ENCODE results near the gene DLL4. TPM values are rescaled to one million over a fixed set of nuclear protein-coding genes. Genes with fewer than 3 reads are reported as not detected.

The DLL4 gene
- total RNA-seq (10 to 100 TPM in 1 of 4 donors, 1 to 10 TPM in 3; 7.2 to 13.1 (median 9.2) TPM), polyA plus RNA-seq (1 to 10 TPM; 4.0 to 6.1 (median 6.0) TPM)
- long read RNA-seq, donor 1, partial matches to known transcripts, result 6 of 10 reads
- long read RNA-seq, donor 1, other reads (novel, unspliced or antisense), result 0 of 10 reads
- long read RNA-seq, donor 2, transcript DLL4-204 (11 exons, 3,433 nt), result major isoform, 8 of 18 reads
- long read RNA-seq, donor 2, partial matches to known transcripts, result 9 of 18 reads
- long read RNA-seq, donor 2, other reads (novel, unspliced or antisense), result 1 of 18 reads

DNA sequence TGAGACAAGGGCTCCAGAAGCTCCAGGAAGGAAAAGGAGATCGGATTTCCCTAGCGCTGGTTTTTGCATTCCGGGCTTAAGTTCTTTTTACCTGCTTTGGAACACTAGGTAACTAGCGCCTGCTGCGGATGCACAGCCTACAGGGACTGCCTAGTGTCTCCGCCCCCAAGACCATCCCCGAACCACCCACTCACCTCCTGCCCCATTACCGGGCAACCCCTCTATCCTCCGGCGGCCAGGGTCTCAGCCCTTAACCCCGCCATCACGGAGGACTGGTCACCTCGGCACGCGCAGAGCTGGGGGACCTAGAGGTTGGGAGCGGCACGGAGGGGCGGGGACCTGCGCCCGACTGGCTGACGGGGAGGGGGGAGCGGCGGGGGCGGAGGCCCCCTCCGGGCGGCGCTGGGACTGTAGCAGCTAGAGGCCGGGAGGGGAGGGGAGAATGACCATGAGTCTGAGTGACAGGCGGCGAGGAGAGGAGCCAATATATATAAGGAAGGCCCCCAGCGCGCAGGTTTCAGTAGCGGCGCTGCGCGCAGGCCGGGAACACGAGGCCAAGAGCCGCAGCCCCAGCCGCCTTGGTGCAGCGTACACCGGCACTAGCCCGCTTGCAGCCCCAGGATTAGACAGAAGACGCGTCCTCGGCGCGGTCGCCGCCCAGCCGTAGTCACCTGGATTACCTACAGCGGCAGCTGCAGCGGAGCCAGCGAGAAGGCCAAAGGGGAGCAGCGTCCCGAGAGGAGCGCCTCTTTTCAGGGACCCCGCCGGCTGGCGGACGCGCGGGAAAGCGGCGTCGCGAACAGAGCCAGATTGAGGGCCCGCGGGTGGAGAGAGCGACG lies at the start of gene DLL4:
DLL4 (plus strand) TSS at position 520 of the 839 bp plus-strand sequence. CDS start 329 bp downstream, outside the sequence.
- H3K4me1 ChIP-seq, result peaks cover 43% of the 10 kb centered on the region
- peak within 1 kb of the TSS; percentile 66 for H3K4me3 ChIP-seq
- peak within 1 kb of the TSS; percentile 37 for H3K27ac ChIP-seq
- ATAC-seq (peak; percentile 33 to 55 (median 44)), DNase-seq (peak; percentile 56 to 79)
- no peaks in the 10 kb centered on the region for H3K36me3 ChIP-seq (ENCODE audit: insufficient read depth in 1 of 2, low read depth in 1 of 2)
- intact Hi-C loops (cut with DNase I), result no loop called here
- H3K9me3 ChIP-seq, result no peaks in the 10 kb centered on the region
- peaks cover 0 to 75% (median 20%) of the 10 kb centered on the region in 3 donors for H3K27me3 ChIP-seq (ENCODE audit: insufficient read depth in 3 of 3, low read length in 2 of 3)
- TF ChIP-seq, protein P1, sequence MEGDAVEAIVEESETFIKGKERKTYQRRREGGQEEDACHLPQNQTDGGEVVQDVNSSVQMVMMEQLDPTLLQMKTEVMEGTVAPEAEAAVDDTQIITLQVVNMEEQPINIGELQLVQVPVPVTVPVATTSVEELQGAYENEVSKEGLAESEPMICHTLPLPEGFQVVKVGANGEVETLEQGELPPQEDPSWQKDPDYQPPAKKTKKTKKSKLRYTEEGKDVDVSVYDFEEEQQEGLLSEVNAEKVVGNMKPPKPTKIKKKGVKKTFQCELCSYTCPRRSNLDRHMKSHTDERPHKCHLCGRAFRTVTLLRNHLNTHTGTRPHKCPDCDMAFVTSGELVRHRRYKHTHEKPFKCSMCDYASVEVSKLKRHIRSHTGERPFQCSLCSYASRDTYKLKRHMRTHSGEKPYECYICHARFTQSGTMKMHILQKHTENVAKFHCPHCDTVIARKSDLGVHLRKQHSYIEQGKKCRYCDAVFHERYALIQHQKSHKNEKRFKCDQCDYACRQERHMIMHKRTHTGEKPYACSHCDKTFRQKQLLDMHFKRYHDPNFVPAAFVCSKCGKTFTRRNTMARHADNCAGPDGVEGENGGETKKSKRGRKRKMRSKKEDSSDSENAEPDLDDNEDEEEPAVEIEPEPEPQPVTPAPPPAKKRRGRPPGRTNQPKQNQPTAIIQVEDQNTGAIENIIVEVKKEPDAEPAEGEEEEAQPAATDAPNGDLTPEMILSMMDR (IDR thresholded peaks at IDR 0.05), result no peak
- 1 to 2% (median 1%) methylated on average over 48 to 71 of the region's 71 CpGs for WGBS, 3 donors

DNA sequence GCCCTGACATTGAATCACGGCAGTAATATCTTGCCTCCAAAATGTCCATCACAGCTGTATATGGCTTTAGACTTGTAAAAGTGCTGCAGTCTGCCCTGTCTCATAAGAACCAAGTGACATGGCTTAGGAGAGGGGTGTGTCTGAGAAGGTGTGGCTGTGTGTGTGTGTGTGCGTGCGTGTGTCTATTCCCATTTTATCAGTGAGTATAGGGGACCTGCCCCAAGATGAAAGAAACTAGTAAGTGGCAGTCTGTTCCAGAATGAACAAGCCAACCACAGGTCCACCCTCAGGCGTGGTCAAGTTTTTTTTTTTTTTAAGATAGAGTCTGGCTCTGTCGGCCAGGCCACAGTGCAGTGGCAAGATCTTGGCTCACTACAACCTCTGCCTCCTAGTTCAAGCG lies 49.5 kb upstream of the DLL4 start:
- Histone ChIP-seq H3K36me3 (ENCODE audit: insufficient read depth in 1 of 2, low read depth in 1 of 2) (no peaks in the 10 kb centered on the region), H3K4me1 (no peaks in the 10 kb centered on the region), H3K27me3 (ENCODE audit: insufficient read depth in 3 of 3, low read length in 2 of 3) (no peaks in the 10 kb centered on the region), H3K9me3 (no peaks in the 10 kb centered on the region), H3K27ac (no peak overlapping the region), H3K4me3 (no peak overlapping the region)
- intact Hi-C loops (cut with DNase I), result no loop called here
- TF ChIP-seq, protein P1 (IDR thresholded peaks at IDR 0.05), result no peak
- DNase-seq (no peak), ATAC-seq (no peak)
- WGBS, 3 donors, result 80 to 85% (median 84%) methylated on average over 6 of the region's 6 CpGs

DNA sequence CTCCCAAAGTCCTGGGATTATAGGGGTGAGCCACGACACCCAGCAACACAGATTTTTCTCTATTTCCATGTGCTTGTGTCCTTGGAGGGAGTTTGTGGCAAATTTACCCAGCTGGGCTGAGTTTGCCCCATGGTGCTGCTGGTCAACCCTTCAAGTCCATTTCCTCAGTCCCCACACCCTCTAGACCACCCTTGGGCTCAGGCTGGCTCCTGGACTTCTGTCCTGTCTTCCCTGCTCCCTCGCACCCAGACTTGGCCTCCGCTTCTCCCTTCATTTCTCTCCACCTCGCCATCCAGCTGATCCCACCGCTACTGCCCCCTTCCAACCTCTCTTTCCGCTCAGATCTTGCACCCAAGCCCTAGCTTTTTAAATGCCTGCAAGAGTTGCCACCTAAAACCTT lies 47.8 kb upstream of the DLL4 start:
- no peaks in the 10 kb centered on the region for H3K27me3 ChIP-seq (ENCODE audit: insufficient read depth in 3 of 3, low read length in 2 of 3)
- ATAC-seq (no peak), DNase-seq (no peak)
- H3K4me1 ChIP-seq, result no peaks in the 10 kb centered on the region
- no peaks in the 10 kb centered on the region for H3K9me3 ChIP-seq
- TF ChIP-seq, protein P1 (IDR thresholded peaks at IDR 0.05), result no peak
- 94 to 97% (median 96%) methylated on average over 6 of the region's 6 CpGs for WGBS, 3 donors
- H3K36me3 ChIP-seq (ENCODE audit: insufficient read depth in 1 of 2, low read depth in 1 of 2), result no peaks in the 10 kb centered on the region
- intact Hi-C loops (cut with DNase I), result no loop called here
- H3K4me3 ChIP-seq, result no peak overlapping the region
- no peak overlapping the region for H3K27ac ChIP-seq

DNA sequence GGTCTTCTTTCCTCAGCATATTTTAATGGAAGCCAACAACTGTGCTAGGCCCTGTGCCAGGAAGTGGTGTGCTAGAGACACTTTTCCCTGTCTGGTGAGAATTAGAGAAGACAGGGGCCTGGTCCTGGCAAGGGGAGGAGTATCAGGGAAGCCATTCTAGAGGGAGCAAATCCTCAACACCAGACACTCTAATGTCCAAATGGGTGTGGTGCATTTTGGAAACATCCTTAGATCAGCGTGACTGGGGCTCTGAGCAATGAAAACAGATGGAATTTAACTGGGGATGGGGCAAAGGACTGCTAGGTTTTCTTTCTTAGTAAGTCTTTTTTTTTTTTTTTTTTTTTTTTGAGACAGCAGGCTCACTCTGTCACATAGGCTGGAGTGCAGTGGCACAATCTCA lies 42.6 kb upstream of the DLL4 start:
- TF ChIP-seq, protein P1 (IDR thresholded peaks at IDR 0.05), result no peak
- WGBS, 3 donors, result 37 to 58% (median 50%) methylated on average over 1 of the region's 1 CpG
- DNase-seq (no peak), ATAC-seq (no peak)
- Histone ChIP-seq H3K27ac (no peak overlapping the region), H3K4me1 (no peaks in the 10 kb centered on the region), H3K27me3 (ENCODE audit: insufficient read depth in 3 of 3, low read length in 2 of 3) (no peaks in the 10 kb centered on the region), H3K36me3 (ENCODE audit: insufficient read depth in 1 of 2, low read depth in 1 of 2) (no peaks in the 10 kb centered on the region), H3K4me3 (no peak overlapping the region), H3K9me3 (no peaks in the 10 kb centered on the region)
- intact Hi-C loops (cut with DNase I), result no loop called here
